WTC11 (cell line): ENCODE results near the gene BRD4. TPM values are rescaled to one million over a fixed set of nuclear protein-coding genes. Genes with fewer than 3 reads are reported as not detected.

Experiments
- CREM ChIP-seq: sonication (generic); formaldehyde crosslinking; IDR thresholded peaks from 2 replicates; pipeline ENCODE4 v1.8.1; 2022; ENCODE audit warnings: mild to moderate bottlenecking, missing genetic modification reagents, moderate library complexity
- FOXK1 ChIP-seq: sonication (generic); formaldehyde crosslinking; IDR thresholded peaks from 2 replicates; pipeline ENCODE4 v1.8.0; 2022; ENCODE audit warnings: mild to moderate bottlenecking, moderate library complexity, missing genetic modification reagents
- GTF2I ChIP-seq: fragments of 250-450 bp; sonication (Bioruptor Pico); conservative IDR thresholded peaks from 2 replicates; pipeline ENCODE4 v1.4.0; 2021; ENCODE audit warnings: mild to moderate bottlenecking
- JUN ChIP-seq: sonication (generic); formaldehyde crosslinking; IDR thresholded peaks from 2 replicates; pipeline ENCODE4 v1.8.0; 2023; ENCODE audit warnings: mild to moderate bottlenecking, missing genetic modification reagents
- MYBL2 ChIP-seq: sonication (generic); formaldehyde crosslinking; IDR thresholded peaks from 2 replicates; pipeline ENCODE4 v1.8.1; 2023; ENCODE audit warnings: mild to moderate bottlenecking, moderate library complexity, missing genetic modification reagents
- NFE2L1 ChIP-seq: sonication (generic); formaldehyde crosslinking; IDR thresholded peaks from 2 replicates; pipeline ENCODE4 v1.8.1; 2023; ENCODE audit warnings: missing genetic modification reagents
- PRRX2 ChIP-seq: fragments of 250-450 bp; sonication (Bioruptor Pico); IDR thresholded peaks from 2 replicates; pipeline ENCODE4 v1.8.0; 2021; ENCODE audit warnings: mild to moderate bottlenecking
- RELA ChIP-seq: sonication (generic); formaldehyde crosslinking; IDR thresholded peaks from 2 replicates; pipeline ENCODE4 v1.8.1; 2022; ENCODE audit warnings: missing genetic modification reagents, mild to moderate bottlenecking, borderline replicate concordance
- SOX15 ChIP-seq: fragments of 250-450 bp; sonication (Bioruptor Pico); IDR thresholded peaks from 2 replicates; pipeline ENCODE4 v1.9.0; 2021; ENCODE audit warnings: mild to moderate bottlenecking
- ZNF121 ChIP-seq: sonication (generic); formaldehyde crosslinking; IDR thresholded peaks from 2 replicates; pipeline ENCODE4 v1.8.0; 2023; ENCODE audit warnings: missing genetic modification reagents
- ZNF138 ChIP-seq: sonication (generic); formaldehyde crosslinking; conservative IDR thresholded peaks from 2 replicates; pipeline ENCODE4 v1.8.1; 2022; ENCODE audit warnings: mild to moderate bottlenecking, moderate library complexity, missing genetic modification reagents
- ZNF232 ChIP-seq: sonication (generic); formaldehyde crosslinking; IDR thresholded peaks from 2 replicates; pipeline ENCODE4 v1.8.0; 2022; ENCODE audit warnings: mild to moderate bottlenecking, missing genetic modification reagents
- ZNF317 ChIP-seq: sonication (generic); formaldehyde crosslinking; IDR thresholded peaks from 2 replicates; pipeline ENCODE4 v1.8.1; 2023; ENCODE audit warnings: low read depth, mild to moderate bottlenecking, moderate library complexity, missing genetic modification reagents, borderline replicate concordance
- ZNF671 ChIP-seq: fragments of 250-450 bp; sonication (Bioruptor Pico); IDR thresholded peaks from 2 replicates; pipeline ENCODE4 v1.8.0; 2021; ENCODE audit warnings: mild to moderate bottlenecking
- total RNA-seq: library from RNA; stranded (reverse); gene quantifications from 3 replicates; pipeline ENCODE4 v1.2.3, GENCODE V29; 2021
- TF ChIP-seq, protein P1 (sequence below): sonication (generic); formaldehyde crosslinking; conservative IDR thresholded peaks from 2 replicates; pipeline ENCODE4 v1.8.1; 2022; ENCODE audit warnings: mild to moderate bottlenecking, missing genetic modification reagents
- TF ChIP-seq, protein P2 (sequence below): fragments of 250-450 bp; sonication (Bioruptor Pico); IDR thresholded peaks from 2 replicates; pipeline ENCODE4 v1.9.0; 2021; ENCODE audit warnings: moderate library complexity, mild to moderate bottlenecking, inconsistent platforms, borderline replicate concordance
- TF ChIP-seq, protein P3 (sequence below): fragments of 250-450 bp; sonication (Bioruptor Pico); IDR thresholded peaks from 2 replicates; pipeline ENCODE4 v1.9.0; 2021; ENCODE audit warnings: mild to moderate bottlenecking, borderline replicate concordance
- TF ChIP-seq, protein P4 (sequence below): fragments of 250-450 bp; sonication (Bioruptor Pico); IDR thresholded peaks from 2 replicates; pipeline ENCODE4 v1.9.0; 2021; ENCODE audit warnings: mild to moderate bottlenecking
- TF ChIP-seq, protein P5 (sequence below): fragments of 250-450 bp; sonication (Bioruptor Pico); IDR thresholded peaks from 2 replicates; pipeline ENCODE4 v1.9.0; 2021; ENCODE audit warnings: mild to moderate bottlenecking
- TF ChIP-seq, protein P6 (sequence below): sonication (generic); formaldehyde crosslinking; IDR thresholded peaks from 2 replicates; pipeline ENCODE4 v1.8.0; 2022; ENCODE audit warnings: mild to moderate bottlenecking, missing genetic modification reagents
- TF ChIP-seq, protein P7 (sequence below): sonication (generic); formaldehyde crosslinking; IDR thresholded peaks from 2 replicates; pipeline ENCODE4 v1.8.1; 2023; ENCODE audit warnings: mild to moderate bottlenecking, missing genetic modification reagents, moderate library complexity
- TF ChIP-seq, protein P8 (sequence below): sonication (generic); formaldehyde crosslinking; IDR thresholded peaks from 2 replicates; pipeline ENCODE4 v1.8.1; 2022; ENCODE audit warnings: low read depth, missing genetic modification reagents, borderline replicate concordance

Gene BRD4
- total RNA-seq, 1 experiment from 2014 or later: 128 TPM

DNA sequence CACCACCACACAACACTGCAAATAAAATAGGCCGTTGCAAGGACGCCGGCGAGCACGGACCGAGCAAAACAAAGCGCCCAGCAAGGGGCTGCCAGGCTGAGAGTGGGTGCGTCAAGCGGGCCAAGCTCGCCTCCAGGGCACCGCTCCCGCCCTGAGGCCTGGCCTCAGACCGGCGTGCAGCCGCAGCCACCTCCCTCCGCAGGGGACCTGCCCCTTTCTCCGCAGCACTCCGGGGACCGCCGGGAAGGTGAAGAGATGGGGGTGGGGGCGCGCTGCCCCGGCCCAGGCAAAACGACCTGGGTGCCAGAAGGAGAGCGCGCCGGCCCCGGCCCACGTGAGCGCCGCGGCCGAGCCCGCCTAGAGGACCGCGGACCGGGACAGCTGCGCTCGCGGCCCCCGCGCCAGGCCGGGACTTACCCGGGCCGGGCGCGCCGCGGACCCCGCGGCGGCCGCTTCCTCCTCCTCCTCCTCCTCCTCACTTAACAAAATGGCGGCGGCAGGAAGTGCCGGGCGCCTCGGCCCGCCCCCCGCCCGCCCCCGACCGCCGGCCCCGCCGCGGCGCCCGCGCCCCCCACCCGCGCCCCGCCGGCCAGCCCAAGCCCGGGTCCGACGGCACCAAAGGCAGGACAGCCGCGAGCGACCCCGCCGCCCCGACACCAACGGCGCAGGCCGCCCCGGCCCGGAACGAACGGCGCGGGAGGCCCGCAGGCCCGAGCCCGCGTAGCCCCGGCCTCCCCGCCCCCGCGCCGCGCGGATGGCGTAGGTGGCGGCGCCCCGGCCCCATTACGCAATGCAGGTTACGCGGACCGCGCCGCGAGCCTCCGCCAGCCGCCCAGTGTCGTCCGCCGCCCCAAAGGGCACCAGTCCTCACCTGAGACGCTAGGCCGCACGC lies 674 bp downstream of the BRD4 start (continued):
- TF ChIP-seq JUN (CRISPR knock-in tag) (0 out of 2 replicates have a peak, but pooled peaks have one; percentile 30), CREM (CRISPR knock-in tag) (no peak; the same call in 1 of the 2 replicates), ZNF671 (CRISPR knock-in tag) (no peak), ZNF317 (CRISPR knock-in tag) (no peak), SOX15 (no peak), ZNF232 (CRISPR knock-in tag) (no peak), NFE2L1 (0 out of 2 replicates have a peak, but pooled peaks have one; percentile 29), MYBL2 (0 out of 2 replicates have a peak, but pooled peaks have one; percentile 9), ZNF138 (CRISPR knock-in tag) (no peak), ZNF121 (no peak), RELA (CRISPR knock-in tag) (no peak), FOXK1 (CRISPR knock-in tag) (0 out of 2 replicates have a peak, but pooled peaks have one; percentile 22), GTF2I (no peak), PRRX2 (no peak)
- TF ChIP-seq, protein P1, sequence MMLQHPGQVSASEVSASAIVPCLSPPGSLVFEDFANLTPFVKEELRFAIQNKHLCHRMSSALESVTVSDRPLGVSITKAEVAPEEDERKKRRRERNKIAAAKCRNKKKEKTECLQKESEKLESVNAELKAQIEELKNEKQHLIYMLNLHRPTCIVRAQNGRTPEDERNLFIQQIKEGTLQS (CRISPR knock-in tag): no peak
- TF ChIP-seq, protein P2, sequence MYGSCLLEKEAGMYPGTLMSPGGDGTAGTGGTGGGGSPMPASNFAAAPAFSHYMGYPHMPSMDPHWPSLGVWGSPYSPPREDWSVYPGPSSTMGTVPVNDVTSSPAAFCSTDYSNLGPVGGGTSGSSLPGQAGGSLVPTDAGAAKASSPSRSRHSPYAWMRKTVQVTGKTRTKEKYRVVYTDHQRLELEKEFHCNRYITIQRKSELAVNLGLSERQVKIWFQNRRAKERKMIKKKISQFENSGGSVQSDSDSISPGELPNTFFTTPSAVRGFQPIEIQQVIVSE: no peak
- TF ChIP-seq, protein P3, sequence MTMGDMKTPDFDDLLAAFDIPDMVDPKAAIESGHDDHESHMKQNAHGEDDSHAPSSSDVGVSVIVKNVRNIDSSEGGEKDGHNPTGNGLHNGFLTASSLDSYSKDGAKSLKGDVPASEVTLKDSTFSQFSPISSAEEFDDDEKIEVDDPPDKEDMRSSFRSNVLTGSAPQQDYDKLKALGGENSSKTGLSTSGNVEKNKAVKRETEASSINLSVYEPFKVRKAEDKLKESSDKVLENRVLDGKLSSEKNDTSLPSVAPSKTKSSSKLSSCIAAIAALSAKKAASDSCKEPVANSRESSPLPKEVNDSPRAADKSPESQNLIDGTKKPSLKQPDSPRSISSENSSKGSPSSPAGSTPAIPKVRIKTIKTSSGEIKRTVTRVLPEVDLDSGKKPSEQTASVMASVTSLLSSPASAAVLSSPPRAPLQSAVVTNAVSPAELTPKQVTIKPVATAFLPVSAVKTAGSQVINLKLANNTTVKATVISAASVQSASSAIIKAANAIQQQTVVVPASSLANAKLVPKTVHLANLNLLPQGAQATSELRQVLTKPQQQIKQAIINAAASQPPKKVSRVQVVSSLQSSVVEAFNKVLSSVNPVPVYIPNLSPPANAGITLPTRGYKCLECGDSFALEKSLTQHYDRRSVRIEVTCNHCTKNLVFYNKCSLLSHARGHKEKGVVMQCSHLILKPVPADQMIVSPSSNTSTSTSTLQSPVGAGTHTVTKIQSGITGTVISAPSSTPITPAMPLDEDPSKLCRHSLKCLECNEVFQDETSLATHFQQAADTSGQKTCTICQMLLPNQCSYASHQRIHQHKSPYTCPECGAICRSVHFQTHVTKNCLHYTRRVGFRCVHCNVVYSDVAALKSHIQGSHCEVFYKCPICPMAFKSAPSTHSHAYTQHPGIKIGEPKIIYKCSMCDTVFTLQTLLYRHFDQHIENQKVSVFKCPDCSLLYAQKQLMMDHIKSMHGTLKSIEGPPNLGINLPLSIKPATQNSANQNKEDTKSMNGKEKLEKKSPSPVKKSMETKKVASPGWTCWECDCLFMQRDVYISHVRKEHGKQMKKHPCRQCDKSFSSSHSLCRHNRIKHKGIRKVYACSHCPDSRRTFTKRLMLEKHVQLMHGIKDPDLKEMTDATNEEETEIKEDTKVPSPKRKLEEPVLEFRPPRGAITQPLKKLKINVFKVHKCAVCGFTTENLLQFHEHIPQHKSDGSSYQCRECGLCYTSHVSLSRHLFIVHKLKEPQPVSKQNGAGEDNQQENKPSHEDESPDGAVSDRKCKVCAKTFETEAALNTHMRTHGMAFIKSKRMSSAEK (CRISPR knock-in tag): no peak
- TF ChIP-seq, protein P4, sequence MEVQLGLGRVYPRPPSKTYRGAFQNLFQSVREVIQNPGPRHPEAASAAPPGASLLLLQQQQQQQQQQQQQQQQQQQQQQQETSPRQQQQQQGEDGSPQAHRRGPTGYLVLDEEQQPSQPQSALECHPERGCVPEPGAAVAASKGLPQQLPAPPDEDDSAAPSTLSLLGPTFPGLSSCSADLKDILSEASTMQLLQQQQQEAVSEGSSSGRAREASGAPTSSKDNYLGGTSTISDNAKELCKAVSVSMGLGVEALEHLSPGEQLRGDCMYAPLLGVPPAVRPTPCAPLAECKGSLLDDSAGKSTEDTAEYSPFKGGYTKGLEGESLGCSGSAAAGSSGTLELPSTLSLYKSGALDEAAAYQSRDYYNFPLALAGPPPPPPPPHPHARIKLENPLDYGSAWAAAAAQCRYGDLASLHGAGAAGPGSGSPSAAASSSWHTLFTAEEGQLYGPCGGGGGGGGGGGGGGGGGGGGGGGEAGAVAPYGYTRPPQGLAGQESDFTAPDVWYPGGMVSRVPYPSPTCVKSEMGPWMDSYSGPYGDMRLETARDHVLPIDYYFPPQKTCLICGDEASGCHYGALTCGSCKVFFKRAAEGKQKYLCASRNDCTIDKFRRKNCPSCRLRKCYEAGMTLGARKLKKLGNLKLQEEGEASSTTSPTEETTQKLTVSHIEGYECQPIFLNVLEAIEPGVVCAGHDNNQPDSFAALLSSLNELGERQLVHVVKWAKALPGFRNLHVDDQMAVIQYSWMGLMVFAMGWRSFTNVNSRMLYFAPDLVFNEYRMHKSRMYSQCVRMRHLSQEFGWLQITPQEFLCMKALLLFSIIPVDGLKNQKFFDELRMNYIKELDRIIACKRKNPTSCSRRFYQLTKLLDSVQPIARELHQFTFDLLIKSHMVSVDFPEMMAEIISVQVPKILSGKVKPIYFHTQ (CRISPR knock-in tag): no peak
- TF ChIP-seq, protein P5, sequence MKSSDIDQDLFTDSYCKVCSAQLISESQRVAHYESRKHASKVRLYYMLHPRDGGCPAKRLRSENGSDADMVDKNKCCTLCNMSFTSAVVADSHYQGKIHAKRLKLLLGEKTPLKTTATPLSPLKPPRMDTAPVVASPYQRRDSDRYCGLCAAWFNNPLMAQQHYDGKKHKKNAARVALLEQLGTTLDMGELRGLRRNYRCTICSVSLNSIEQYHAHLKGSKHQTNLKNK (CRISPR knock-in tag): no peak
- TF ChIP-seq, protein P6, sequence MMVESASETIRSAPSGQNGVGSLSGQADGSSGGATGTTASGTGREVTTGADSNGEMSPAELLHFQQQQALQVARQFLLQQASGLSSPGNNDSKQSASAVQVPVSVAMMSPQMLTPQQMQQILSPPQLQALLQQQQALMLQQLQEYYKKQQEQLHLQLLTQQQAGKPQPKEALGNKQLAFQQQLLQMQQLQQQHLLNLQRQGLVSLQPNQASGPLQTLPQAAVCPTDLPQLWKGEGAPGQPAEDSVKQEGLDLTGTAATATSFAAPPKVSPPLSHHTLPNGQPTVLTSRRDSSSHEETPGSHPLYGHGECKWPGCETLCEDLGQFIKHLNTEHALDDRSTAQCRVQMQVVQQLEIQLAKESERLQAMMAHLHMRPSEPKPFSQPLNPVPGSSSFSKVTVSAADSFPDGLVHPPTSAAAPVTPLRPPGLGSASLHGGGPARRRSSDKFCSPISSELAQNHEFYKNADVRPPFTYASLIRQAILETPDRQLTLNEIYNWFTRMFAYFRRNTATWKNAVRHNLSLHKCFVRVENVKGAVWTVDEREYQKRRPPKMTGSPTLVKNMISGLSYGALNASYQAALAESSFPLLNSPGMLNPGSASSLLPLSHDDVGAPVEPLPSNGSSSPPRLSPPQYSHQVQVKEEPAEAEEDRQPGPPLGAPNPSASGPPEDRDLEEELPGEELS (CRISPR knock-in tag): peak; percentile 71; the same call in 1 of the 2 replicates
- TF ChIP-seq, protein P7, sequence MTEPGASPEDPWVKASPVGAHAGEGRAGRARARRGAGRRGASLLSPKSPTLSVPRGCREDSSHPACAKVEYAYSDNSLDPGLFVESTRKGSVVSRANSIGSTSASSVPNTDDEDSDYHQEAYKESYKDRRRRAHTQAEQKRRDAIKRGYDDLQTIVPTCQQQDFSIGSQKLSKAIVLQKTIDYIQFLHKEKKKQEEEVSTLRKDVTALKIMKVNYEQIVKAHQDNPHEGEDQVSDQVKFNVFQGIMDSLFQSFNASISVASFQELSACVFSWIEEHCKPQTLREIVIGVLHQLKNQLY (CRISPR knock-in tag): no peak
- TF ChIP-seq, protein P8, sequence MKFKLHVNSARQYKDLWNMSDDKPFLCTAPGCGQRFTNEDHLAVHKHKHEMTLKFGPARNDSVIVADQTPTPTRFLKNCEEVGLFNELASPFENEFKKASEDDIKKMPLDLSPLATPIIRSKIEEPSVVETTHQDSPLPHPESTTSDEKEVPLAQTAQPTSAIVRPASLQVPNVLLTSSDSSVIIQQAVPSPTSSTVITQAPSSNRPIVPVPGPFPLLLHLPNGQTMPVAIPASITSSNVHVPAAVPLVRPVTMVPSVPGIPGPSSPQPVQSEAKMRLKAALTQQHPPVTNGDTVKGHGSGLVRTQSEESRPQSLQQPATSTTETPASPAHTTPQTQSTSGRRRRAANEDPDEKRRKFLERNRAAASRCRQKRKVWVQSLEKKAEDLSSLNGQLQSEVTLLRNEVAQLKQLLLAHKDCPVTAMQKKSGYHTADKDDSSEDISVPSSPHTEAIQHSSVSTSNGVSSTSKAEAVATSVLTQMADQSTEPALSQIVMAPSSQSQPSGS (CRISPR knock-in tag): no peak
